RWPE1 (cell line): ENCODE measurements around the gene PRKAR2B.

Experiments used
- CTCF ChIA-PET: fragments of 350-600 bp; sonication (Branson Sonifier 250); formaldehyde crosslinking; extraction: SDS; loops from one replicate; lab custom pipeline; 2021; lab: Yijun Ruan, JAX
- POLR2A ChIA-PET: fragments of 400-600 bp; formaldehyde crosslinking; extraction: SDS; loops from one replicate; lab custom pipeline; 2020; ENCODE audit warnings: antibody characterized with exemption; ENCODE audit not compliant: low non-redundant PET; lab: Yijun Ruan, JAX
- DNase-seq: peaks from one replicate; pipeline ENCODE4 v3.0.0; 2012; ENCODE audit warnings: low spot score
- H3K27ac ChIP-seq: fragments of 450-650 bp; 2 replicates; pipeline ENCODE4 v1.5.1; 2017
- CTCF ChIP-seq: fragments of 450-650 bp; conservative IDR thresholded peaks from 2 replicates; pipeline ENCODE4 v1.5.1; 2017; ENCODE audit warnings: low read depth, mild to moderate bottlenecking

Gene PRKAR2B

GRCh38 chr7:107016312-107016711 lies 28.2 kb upstream of the PRKAR2B start:
- ChIA-PET CTCF (no interaction called here), POLR2A (no interaction called here)
- TF ChIP-seq CTCF: no peak
- no peak overlapping the region for H3K27ac ChIP-seq
- DNase-seq: no peak

GRCh38 chr7:107017965-107018719 lies 26.4 kb upstream of the PRKAR2B start:
- POLR2A ChIA-PET: no interaction called here
- H3K27ac ChIP-seq: no peak overlapping the region
- no peak for TF ChIP-seq CTCF
- CTCF ChIA-PET: no interaction called here
- no peak for DNase-seq

GRCh38 chr7:107020400-107020799 lies 24.1 kb upstream of the PRKAR2B start:
- no peak overlapping the region for H3K27ac ChIP-seq
- ChIA-PET CTCF (no interaction called here), POLR2A (no interaction called here)
- DNase-seq: no peak
- TF ChIP-seq CTCF: no peak

- TF ChIP-seq CTCF: no peak
- DNase-seq: no peak
- H3K27ac ChIP-seq: no peak overlapping the region
- ChIA-PET POLR2A (no interaction called here), CTCF (no interaction called here)
Observed at GRCh38 chr7:107021600-107021999, 22.9 kb upstream of the PRKAR2B start.

GRCh38 chr7:107023522-107024151 lies 20.9 kb upstream of the PRKAR2B start:
- POLR2A ChIA-PET: interaction anchor here (0.6 kb wide), 1 partner anchor 8 kb away, joined by 3 read pairs; no protein-coding TSS in a partner anchor
- no peak overlapping the region for H3K27ac ChIP-seq
- DNase-seq: no peak
- CTCF ChIA-PET: interaction anchor here (0.9 kb wide), 1 partner anchor 87 kb away, joined by 3 read pairs; no protein-coding TSS in a partner anchor
- TF ChIP-seq CTCF: no peak

GRCh38 chr7:107024906-107025305 lies 19.6 kb upstream of the PRKAR2B start:
- no peak overlapping the region for H3K27ac ChIP-seq
- TF ChIP-seq CTCF: no peak
- ChIA-PET CTCF (interaction anchor here (0.6 to 0.9 kb wide), 4 partner anchors 86 to 1310 kb away, joined by 3 to 4 read pairs (median 3); no protein-coding TSS in a partner anchor), POLR2A (no interaction called here)
- DNase-seq: no peak
